ENCODE results near the gene SPNS2.

Gene SPNS2

GRCh38 chr17:4537451-4538235 is 39.0 kb downstream of the SPNS2 start:
- no peak for DNase-seq (ENCODE audit: low read depth)

GRCh38 chr17:4538236-4539002 is 39.7 kb downstream of the SPNS2 start:
- DNase-seq (ENCODE audit: low read depth): no peak

GRCh38 chr17:4539025-4539424 is 40.3 kb downstream of the SPNS2 start:
- DNase-seq (ENCODE audit: low read depth): no peak

GRCh38 chr17:4539576-4540223 is 41.0 kb downstream of the SPNS2 start:
- DNase-seq (ENCODE audit: low read depth): no peak

- DNase-seq (ENCODE audit: low read depth): no peak
Observed at GRCh38 chr17:4540224-4540651, 41.6 kb downstream of the SPNS2 start.

- DNase-seq (ENCODE audit: low read depth): no peak
Observed at GRCh38 chr17:4540687-4541327, 42.1 kb downstream of the SPNS2 start.

- DNase-seq (ENCODE audit: low read depth): no peak
Observed at GRCh38 chr17:4541328-4542002, 42.8 kb downstream of the SPNS2 start.

- DNase-seq (ENCODE audit: low read depth): no peak
Observed at GRCh38 chr17:4542003-4542725, 43.5 kb downstream of the SPNS2 start.

- DNase-seq (ENCODE audit: low read depth): no peak
Observed at GRCh38 chr17:4542726-4543191, 44.1 kb downstream of the SPNS2 start.

- no peak for DNase-seq (ENCODE audit: low read depth)
Observed at GRCh38 chr17:4543557-4544026, 44.9 kb downstream of the SPNS2 start.

GRCh38 chr17:4544135-4544950 is 45.7 kb downstream of the SPNS2 start:
- DNase-seq (ENCODE audit: low read depth): no peak

- DNase-seq (ENCODE audit: low read depth): no peak
Observed at GRCh38 chr17:4544951-4545216, 46.2 kb downstream of the SPNS2 start.

GRCh38 chr17:4545217-4545951 is 46.7 kb downstream of the SPNS2 start:
- DNase-seq (ENCODE audit: low read depth): no peak

- no peak for DNase-seq (ENCODE audit: low read depth)
Observed at GRCh38 chr17:4547118-4547906, 48.6 kb downstream of the SPNS2 start.

- DNase-seq (ENCODE audit: low read depth): no peak
Observed at GRCh38 chr17:4548061-4548461, 49.4 kb downstream of the SPNS2 start.

GRCh38 chr17:4548721-4549531 is 50.2 kb downstream of the SPNS2 start:
- no peak for DNase-seq (ENCODE audit: low read depth)

GRCh38 chr17:4549781-4550533 is 51.3 kb downstream of the SPNS2 start:
- no peak for DNase-seq (ENCODE audit: low read depth)

All from stimulated activated CD8-positive, alpha-beta memory T cell treated with anti-CD3 and anti-CD28 coated beads, Interleukin-12 subunit alpha, Interleukin-12 subunit beta, amount 100 ng/mL, for 1 hour (primary cell).